Measurements from ENCODE around the gene LCN12. TPM values are rescaled to one million over a fixed set of nuclear protein-coding genes. Genes with fewer than 3 reads are reported as not detected.

The LCN12 gene
- 1.2 TPM in 1 of 2 replicates, not detected in the other for total RNA-seq

- H3K4me3 ChIP-seq (ENCODE audit: low read depth, low read length), result no peak within 1 kb of the TSS
- no peak for DNase-seq (ENCODE audit: low read depth)
- TF ChIP-seq, protein P1, sequence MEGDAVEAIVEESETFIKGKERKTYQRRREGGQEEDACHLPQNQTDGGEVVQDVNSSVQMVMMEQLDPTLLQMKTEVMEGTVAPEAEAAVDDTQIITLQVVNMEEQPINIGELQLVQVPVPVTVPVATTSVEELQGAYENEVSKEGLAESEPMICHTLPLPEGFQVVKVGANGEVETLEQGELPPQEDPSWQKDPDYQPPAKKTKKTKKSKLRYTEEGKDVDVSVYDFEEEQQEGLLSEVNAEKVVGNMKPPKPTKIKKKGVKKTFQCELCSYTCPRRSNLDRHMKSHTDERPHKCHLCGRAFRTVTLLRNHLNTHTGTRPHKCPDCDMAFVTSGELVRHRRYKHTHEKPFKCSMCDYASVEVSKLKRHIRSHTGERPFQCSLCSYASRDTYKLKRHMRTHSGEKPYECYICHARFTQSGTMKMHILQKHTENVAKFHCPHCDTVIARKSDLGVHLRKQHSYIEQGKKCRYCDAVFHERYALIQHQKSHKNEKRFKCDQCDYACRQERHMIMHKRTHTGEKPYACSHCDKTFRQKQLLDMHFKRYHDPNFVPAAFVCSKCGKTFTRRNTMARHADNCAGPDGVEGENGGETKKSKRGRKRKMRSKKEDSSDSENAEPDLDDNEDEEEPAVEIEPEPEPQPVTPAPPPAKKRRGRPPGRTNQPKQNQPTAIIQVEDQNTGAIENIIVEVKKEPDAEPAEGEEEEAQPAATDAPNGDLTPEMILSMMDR (conservative IDR thresholded peaks at IDR 0.05; ENCODE audit: low read depth, low read length), result no peak
Observed at GRCh38 chr9:136951541-136952320, at the start of gene LCN12. Gene LCN12 (plus strand): TSS chr9:136952273. CDS start chr9:136952328, 55 bp downstream.

- TF ChIP-seq, protein P1 (conservative IDR thresholded peaks at IDR 0.05; ENCODE audit: low read depth, low read length), result no peak
- no peak overlapping the region for H3K4me3 ChIP-seq (ENCODE audit: low read depth, low read length)
- no peak for DNase-seq (ENCODE audit: low read depth)
Observed at GRCh38 chr9:136903041-136903554, 49.0 kb upstream of the LCN12 start.

DNA sequence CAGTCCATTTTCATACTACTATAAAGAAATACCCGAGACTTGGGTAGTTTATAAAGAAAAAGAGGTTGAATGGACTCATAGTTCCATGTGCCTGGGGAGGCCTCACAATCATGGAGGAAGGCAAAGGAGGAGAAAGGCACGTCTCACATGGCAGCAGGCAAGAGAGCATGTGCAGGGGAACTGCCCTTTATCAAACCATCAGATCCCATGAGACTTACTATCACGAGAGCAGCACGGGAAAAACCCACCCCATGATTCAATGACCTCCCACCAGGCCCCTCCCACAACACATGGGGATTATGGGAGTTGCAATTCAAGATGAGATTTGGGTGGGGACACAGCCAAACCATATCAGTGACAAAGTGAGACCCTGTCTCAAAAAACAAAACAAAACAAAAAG lies 45.8 kb upstream of the LCN12 start:
- TF ChIP-seq, protein P1 (conservative IDR thresholded peaks at IDR 0.05; ENCODE audit: low read depth, low read length), result no peak
- no peak overlapping the region for H3K4me3 ChIP-seq (ENCODE audit: low read depth, low read length)
- DNase-seq (ENCODE audit: low read depth), result no peak

DNA sequence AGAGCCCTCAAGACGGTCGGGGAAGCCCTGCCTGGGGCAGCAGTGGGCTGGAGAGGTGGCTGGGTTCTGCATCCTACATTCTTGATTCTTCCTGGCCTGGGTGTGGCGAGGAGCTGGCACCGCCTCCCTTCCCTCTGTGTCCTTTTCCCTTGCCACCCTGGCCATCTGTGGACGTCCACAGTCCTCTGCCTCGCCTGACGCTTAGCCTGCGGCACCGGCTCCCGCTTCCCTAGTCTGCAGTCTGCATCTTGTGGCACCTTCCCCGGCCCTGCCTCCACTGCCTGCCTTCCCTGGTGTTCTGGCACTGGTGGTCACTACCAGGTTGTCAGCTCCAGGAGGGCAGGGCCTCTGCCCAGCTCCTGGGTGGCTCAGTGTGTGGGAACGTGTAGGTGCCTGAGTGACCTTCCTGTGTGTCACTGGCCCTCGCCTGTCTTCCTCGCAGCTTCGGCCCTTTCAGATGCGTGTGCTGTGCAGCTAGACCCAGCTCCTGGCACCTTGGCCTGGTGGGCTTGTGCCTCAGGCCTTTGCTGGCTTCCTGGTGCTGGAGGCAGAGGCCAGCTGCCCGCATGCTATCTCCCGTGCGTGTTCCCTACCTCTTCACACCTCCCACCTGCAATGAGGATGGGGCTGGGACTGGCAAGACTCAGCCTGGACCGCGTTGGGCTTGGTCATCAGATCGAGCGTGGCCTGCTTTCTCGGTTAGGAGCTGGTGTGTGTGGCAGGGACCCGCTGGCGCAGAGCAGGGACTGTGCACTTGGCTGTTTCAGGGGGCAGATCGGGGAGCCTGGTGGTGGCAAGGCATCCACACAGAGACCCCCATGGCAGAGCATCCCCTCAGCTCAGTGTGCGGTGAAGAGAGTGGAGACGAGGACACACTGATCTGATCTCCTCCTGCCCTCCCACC lies 44.8 kb upstream of the LCN12 start:
- no peak for DNase-seq (ENCODE audit: low read depth)
- TF ChIP-seq, protein P1 (conservative IDR thresholded peaks at IDR 0.05; ENCODE audit: low read depth, low read length), result no peak
- H3K4me3 ChIP-seq (ENCODE audit: low read depth, low read length), result no peak overlapping the region

- TF ChIP-seq, protein P1 (conservative IDR thresholded peaks at IDR 0.05; ENCODE audit: low read depth, low read length), result no peak
- no peak for DNase-seq (ENCODE audit: low read depth)
Observed at GRCh38 chr9:136910197-136910900, 41.7 kb upstream of the LCN12 start.

GRCh38 chr9:136910901-136911245 lies 41.2 kb upstream of the LCN12 start:
- TF ChIP-seq, protein P1 (conservative IDR thresholded peaks at IDR 0.05; ENCODE audit: low read depth, low read length), result no peak
- H3K4me3 ChIP-seq (ENCODE audit: low read depth, low read length), result no peak overlapping the region
- DNase-seq (ENCODE audit: low read depth), result no peak

More at GRCh38 chr9:136910197-136910900, 41.7 kb upstream of the LCN12 start:
- H3K4me3 ChIP-seq (ENCODE audit: low read depth, low read length), result no peak overlapping the region

All from epithelial cell of proximal tubule (primary cell).